ENCODE measurements around the gene FGFR3. TPM values are rescaled to one million over a fixed set of nuclear protein-coding genes. Genes with fewer than 3 reads are reported as not detected.

FGFR3 gene
- polyA plus RNA-seq, 4 donors = 70.0 to 150 (median 103) TPM

- DNase-seq (ENCODE audit: low read depth in 4 of 4, low spot score in 2 of 4) = no peak
Observed at GRCh38 chr4:1856943-1857699, 64.0 kb downstream of the FGFR3 start.

- DNase-seq (ENCODE audit: low read depth in 4 of 4, low spot score in 2 of 4) = no peak
Observed at GRCh38 chr4:1857931-1858330, 64.8 kb downstream of the FGFR3 start.

Other genes starting within 250 kb of the FGFR3 start
- gene FAM53A, start 109.0 kb upstream of the FGFR3 start, polyA plus RNA-seq (ENCODE audit: insufficient read length in 4 of 4) = 1 to 10 TPM; 1.2 to 3.6 (median 2.5) TPM
- 10 to 100 TPM; 79.5 to 94.7 (median 88.5) TPM for gene SLBP, start 81.0 kb upstream of the FGFR3 start, polyA plus RNA-seq (ENCODE audit: insufficient read length in 4 of 4)
- gene TMEM129, start 72.0 kb upstream of the FGFR3 start, polyA plus RNA-seq (ENCODE audit: insufficient read length in 4 of 4) = 10 to 100 TPM; 34.2 to 58.1 (median 48.3) TPM
- 10 to 100 TPM; 36.8 to 55.0 (median 46.6) TPM for gene TACC3, start 71.8 kb upstream of the FGFR3 start, polyA plus RNA-seq (ENCODE audit: insufficient read length in 4 of 4)
- 10 to 100 TPM; 18.7 to 30.1 (median 24.2) TPM for gene LETM1, start 62.9 kb downstream of the FGFR3 start, polyA plus RNA-seq (ENCODE audit: insufficient read length in 4 of 4)
- 10 to 100 TPM; 64.6 to 91.3 (median 75.4) TPM for gene NSD2, start 78.1 kb downstream of the FGFR3 start, polyA plus RNA-seq (ENCODE audit: insufficient read length in 4 of 4)
- 10 to 100 TPM; 25.7 to 50.3 (median 43.9) TPM for gene NELFA, start 215.7 kb downstream of the FGFR3 start, polyA plus RNA-seq (ENCODE audit: insufficient read length in 4 of 4)

Measured in left renal cortex interstitium (tissue), 4 donors.